DOHH2 (cell line): Measurements from ENCODE around the gene NOC2L.
"Not testable (repeated sequence)": the region's sequence is repeated elsewhere in the genome, so short reads cannot be mapped to it uniquely, and the experiment has no call there.

Experiments
- H3F3A ChIP-seq: fragments of 200-600 bp; sonication (generic), shearing (Covaris generic); 2 replicates; pipeline ENCODE4 v1.6.0; 2016; ENCODE audit warnings: antibody characterized with exemption, mild to moderate bottlenecking; ENCODE audit not compliant: control insufficient read depth, insufficient read depth
- H3K27ac ChIP-seq: fragments of 200-600 bp; sonication (generic); 2 replicates; pipeline ENCODE4 v1.5.1; 2014; ENCODE audit warnings: low read depth, mild to moderate bottlenecking, low read length, moderate library complexity
- H3K27me3 ChIP-seq: fragments of 200-600 bp; sonication (generic); 2 replicates; pipeline ENCODE4 v1.6.1; 2014; ENCODE audit warnings: mild to moderate bottlenecking, low read length, mixed read lengths; ENCODE audit not compliant: control insufficient read depth
- H3K36me3 ChIP-seq: fragments of 200-600 bp; sonication (generic); 2 replicates; pipeline ENCODE4 v1.6.1; 2014; ENCODE audit warnings: mild to moderate bottlenecking, low read length, moderate library complexity, mixed read lengths; ENCODE audit not compliant: control insufficient read depth
- H3K4me1 ChIP-seq: fragments of 200-600 bp; sonication (generic); 2 replicates; pipeline ENCODE4 v1.6.1; 2014; ENCODE audit warnings: mild to moderate bottlenecking, low read length, mixed read lengths; ENCODE audit not compliant: control insufficient read depth
- H3K4me2 ChIP-seq: fragments of 200-600 bp; sonication (generic); 2 replicates; pipeline ENCODE4 v1.6.0; 2014; ENCODE audit warnings: mild to moderate bottlenecking, low read length, moderate library complexity
- H3K4me3 ChIP-seq: fragments of 200-600 bp; sonication (generic); 2 replicates; pipeline ENCODE4 v1.5.1; 2014; ENCODE audit warnings: mild to moderate bottlenecking, low read length, mixed read lengths
- H3K79me2 ChIP-seq: fragments of 200-600 bp; sonication (generic); 2 replicates; pipeline ENCODE4 v1.6.1; 2014; ENCODE audit warnings: mild to moderate bottlenecking, low read length, mixed read lengths; ENCODE audit not compliant: control insufficient read depth
- H3K9me2 ChIP-seq: fragments of 200-600 bp; sonication (generic); replicated peaks from 2 replicates; pipeline ENCODE4 v1.6.1; 2014; ENCODE audit warnings: mild to moderate bottlenecking, low read length, mixed read lengths; ENCODE audit not compliant: control insufficient read depth
- H3K9me3 ChIP-seq: fragments of 200-600 bp; sonication (generic); 2 replicates; pipeline ENCODE4 v1.6.1; 2014; ENCODE audit warnings: antibody characterized with exemption, low read length, mixed read lengths; ENCODE audit not compliant: control insufficient read depth, insufficient read depth
- H4K20me1 ChIP-seq: fragments of 200-600 bp; sonication (generic); 2 replicates; pipeline ENCODE4 v1.6.0; 2014; ENCODE audit warnings: low read depth, mild to moderate bottlenecking, antibody characterized with exemption, low read length, moderate library complexity; ENCODE audit not compliant: control insufficient read depth, insufficient read depth
- EZH2phosphoT487 ChIP-seq: fragments of 200-600 bp; sonication (generic); IDR thresholded peaks from 2 replicates; pipeline ENCODE4 v1.6.1; 2017; ENCODE audit warnings: borderline replicate concordance, mild to moderate bottlenecking, antibody characterized with exemption, low read length, moderate library complexity, mixed read lengths
- TF ChIP-seq, protein P1 (sequence below): fragments of 200-600 bp; sonication (generic); IDR thresholded peaks from one replicate; pipeline ENCODE4 v1.5.1; 2014; ENCODE audit warnings: antibody characterized with exemption, mild to moderate bottlenecking, low read depth, low read length; ENCODE audit not compliant: poor library complexity, severe bottlenecking

The NOC2L gene

DNA sequence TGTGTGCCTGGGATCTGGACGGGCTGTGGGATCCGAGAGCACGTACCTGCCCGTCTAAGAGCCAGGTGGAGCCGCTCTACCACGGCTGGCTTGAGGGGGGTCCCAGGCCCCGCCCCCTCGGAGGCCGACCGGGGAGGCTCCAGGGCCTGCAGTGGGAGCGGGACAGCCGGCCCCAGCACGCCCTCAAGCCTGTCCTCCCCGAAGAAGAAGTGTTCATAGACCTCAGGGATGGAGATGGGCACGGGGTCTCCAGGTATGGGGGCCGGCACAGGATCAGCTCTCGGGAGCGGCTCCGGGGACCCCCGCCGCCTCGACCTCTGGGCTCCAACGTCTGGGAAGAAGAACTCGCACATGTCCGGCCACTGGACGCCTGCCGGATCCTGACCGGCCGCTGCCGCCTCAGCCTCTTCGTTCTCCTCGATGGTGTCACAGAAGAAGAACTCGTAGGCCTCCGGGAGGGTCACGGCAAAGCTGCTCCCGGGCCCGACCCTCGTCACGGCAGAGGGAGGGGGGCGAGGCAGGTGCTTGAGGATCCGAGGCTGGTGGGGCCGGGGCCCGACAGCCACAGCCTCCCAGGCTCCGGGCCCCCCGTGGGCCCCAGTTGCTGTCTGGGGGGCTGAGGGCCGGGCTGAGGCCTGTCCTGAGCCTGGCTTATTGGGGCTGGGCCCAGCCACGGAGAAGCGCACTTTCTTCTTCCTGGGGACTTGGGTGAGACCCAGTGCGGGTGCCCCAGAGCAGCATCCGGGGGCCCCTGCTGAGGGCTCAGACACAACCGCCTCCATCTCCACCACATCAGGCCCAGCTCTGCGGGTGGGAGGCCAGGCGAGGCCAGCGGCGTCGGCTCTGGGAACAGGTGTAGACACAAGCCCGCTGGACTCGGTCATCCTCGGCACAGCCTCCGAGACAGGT is 20.0 kb upstream of the NOC2L start:
- TF ChIP-seq, protein P1, sequence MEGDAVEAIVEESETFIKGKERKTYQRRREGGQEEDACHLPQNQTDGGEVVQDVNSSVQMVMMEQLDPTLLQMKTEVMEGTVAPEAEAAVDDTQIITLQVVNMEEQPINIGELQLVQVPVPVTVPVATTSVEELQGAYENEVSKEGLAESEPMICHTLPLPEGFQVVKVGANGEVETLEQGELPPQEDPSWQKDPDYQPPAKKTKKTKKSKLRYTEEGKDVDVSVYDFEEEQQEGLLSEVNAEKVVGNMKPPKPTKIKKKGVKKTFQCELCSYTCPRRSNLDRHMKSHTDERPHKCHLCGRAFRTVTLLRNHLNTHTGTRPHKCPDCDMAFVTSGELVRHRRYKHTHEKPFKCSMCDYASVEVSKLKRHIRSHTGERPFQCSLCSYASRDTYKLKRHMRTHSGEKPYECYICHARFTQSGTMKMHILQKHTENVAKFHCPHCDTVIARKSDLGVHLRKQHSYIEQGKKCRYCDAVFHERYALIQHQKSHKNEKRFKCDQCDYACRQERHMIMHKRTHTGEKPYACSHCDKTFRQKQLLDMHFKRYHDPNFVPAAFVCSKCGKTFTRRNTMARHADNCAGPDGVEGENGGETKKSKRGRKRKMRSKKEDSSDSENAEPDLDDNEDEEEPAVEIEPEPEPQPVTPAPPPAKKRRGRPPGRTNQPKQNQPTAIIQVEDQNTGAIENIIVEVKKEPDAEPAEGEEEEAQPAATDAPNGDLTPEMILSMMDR, result no peak
- TF ChIP-seq EZH2phosphoT487, result no peak
- Histone ChIP-seq H3F3A (no peaks in the 10 kb centered on the region), H3K4me1 (peaks cover 3% of the 10 kb centered on the region; the same call in 1 of the 2 replicates), H3K36me3 (no peaks in the 10 kb centered on the region), H3K27ac (no peak overlapping the region), H3K9me3 (no peaks in the 10 kb centered on the region), H3K4me3 (no peak overlapping the region), H3K4me2 (no peak overlapping the region), H4K20me1 (no peaks in the 10 kb centered on the region), H3K27me3 (no peaks in the 10 kb centered on the region), H3K79me2 (no peaks in the 10 kb centered on the region), H3K9me2 (no peaks in the 10 kb centered on the region)

DNA sequence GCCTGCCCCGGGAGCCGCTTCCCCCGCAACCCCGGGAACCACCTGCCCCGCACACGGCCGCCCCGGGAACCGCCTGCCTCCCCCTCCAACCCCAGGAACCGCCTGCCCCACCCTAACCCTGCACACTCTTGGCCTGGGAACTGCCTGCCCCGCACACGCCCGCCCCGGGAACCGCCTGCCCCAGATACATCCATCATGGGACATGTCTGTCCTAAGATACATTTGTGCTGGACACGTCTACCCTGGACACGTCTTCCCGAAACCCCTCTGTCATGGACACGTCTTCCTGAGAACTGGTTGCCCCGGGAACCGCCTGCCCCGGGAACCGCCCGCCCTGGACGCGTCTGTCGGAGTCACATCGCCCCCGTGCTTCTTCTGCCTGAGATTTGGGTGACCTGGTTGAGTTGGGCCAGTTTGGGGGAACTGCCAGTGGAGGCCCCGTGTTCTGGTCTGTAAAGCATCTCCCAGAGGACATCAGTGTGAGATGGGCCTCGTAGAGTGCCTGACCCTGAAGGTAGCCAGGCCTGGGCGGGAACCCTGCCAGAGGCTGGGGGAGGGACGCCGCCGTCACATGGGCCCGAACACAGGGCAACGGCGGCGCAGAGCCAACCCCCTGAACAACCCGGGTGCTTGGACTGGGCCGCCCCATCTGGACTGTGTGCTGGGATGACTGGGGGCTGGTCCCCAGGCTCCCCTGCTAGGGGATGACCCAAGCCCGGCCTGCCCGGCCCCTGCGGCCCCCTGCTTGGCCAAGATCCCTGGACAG is 19.2 kb upstream of the NOC2L start:
- TF ChIP-seq, protein P1, result no peak
- TF ChIP-seq EZH2phosphoT487, result no peak
- H3K4me3 ChIP-seq, result no peak overlapping the region
- H3K79me2 ChIP-seq, result no peaks in the 10 kb centered on the region
- no peaks in the 10 kb centered on the region for H3F3A ChIP-seq
- H3K9me2 ChIP-seq, result no peaks in the 10 kb centered on the region
- H3K9me3 ChIP-seq, result no peaks in the 10 kb centered on the region
- H3K4me2 ChIP-seq, result no peak overlapping the region
- no peaks in the 10 kb centered on the region for H3K36me3 ChIP-seq
- H3K27me3 ChIP-seq, result no peaks in the 10 kb centered on the region
- no peak overlapping the region for H3K27ac ChIP-seq
- H4K20me1 ChIP-seq, result no peaks in the 10 kb centered on the region
- H3K4me1 ChIP-seq, result peaks cover 3% of the 10 kb centered on the region; the same call in 1 of the 2 replicates

DNA sequence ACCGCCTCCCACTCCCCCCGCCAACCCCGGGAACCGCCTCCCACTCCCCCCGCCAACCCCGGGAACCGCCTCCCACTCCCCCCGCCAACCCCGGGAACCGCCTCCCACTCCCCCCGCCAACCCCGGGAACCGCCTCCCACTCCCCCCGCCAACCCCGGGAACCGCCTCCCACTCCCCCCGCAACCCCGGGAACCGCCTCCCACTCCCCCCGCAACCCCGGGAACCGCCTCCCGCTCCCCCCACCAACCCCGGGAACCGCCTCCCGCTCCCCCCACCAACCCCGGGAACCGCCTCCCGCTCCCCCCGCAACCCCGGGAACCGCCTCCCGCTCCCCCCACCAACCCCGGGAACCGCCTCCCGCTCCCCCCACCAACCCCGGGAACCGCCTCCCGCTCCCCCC is 17.7 kb upstream of the NOC2L start:
- not testable (repeated sequence) for H3K4me3 ChIP-seq, H4K20me1 ChIP-seq, H3K9me2 ChIP-seq, H3K79me2 ChIP-seq, H3K4me1 ChIP-seq, H3F3A ChIP-seq, H3K27ac ChIP-seq, H3K27me3 ChIP-seq, H3K36me3 ChIP-seq, H3K9me3 ChIP-seq, H3K4me2 ChIP-seq
